HepG2 (cell line): Measurements from ENCODE around the gene CTSW. TPM values are rescaled to one million over a fixed set of nuclear protein-coding genes. Genes with fewer than 3 reads are reported as not detected.

Experiments used
- BHLHE40 ChIP-seq: IDR thresholded peaks from 2 replicates; pipeline ENCODE4 v1.6.1; 2011; ENCODE audit warnings: low read length, improper control_type of control experiment
- CC2D1A ChIP-seq: sonication (generic); formaldehyde crosslinking; IDR thresholded peaks from 2 replicates; pipeline ENCODE4 v1.8.1; 2023; ENCODE audit warnings: mild to moderate bottlenecking, missing genetic modification reagents
- CHCHD3 ChIP-seq: sonication (generic); formaldehyde crosslinking; IDR thresholded peaks from 2 replicates; pipeline ENCODE4 v1.8.0; 2022; ENCODE audit warnings: mild to moderate bottlenecking, missing genetic modification reagents, moderate library complexity
- DBP ChIP-seq: sonication (generic); formaldehyde crosslinking; IDR thresholded peaks from 2 replicates; pipeline ENCODE4 v1.4.0; 2020; ENCODE audit warnings: missing genetic modification reagents; ENCODE audit errors: not compliant biosample characterization
- DRAP1 ChIP-seq: IDR thresholded peaks from 2 replicates; pipeline ENCODE4 v1.6.1; 2016; ENCODE audit warnings: missing genetic modification reagents, missing compliant biosample characterization
- ELF3 ChIP-seq: IDR thresholded peaks from 2 replicates; pipeline ENCODE4 v1.6.1; 2016; ENCODE audit warnings: missing genetic modification reagents, missing compliant biosample characterization
- FLYWCH1 ChIP-seq: sonication (generic); formaldehyde crosslinking; IDR thresholded peaks from 2 replicates; pipeline ENCODE4 v1.8.1; 2023; ENCODE audit warnings: mild to moderate bottlenecking, missing genetic modification reagents
- GLMP ChIP-seq: sonication (generic); formaldehyde crosslinking; IDR thresholded peaks from 2 replicates; pipeline ENCODE4 v1.9.0; 2021; ENCODE audit warnings: missing genetic modification reagents, mild to moderate bottlenecking, borderline replicate concordance
- HNRNPH1 ChIP-seq: fragments of 200-400 bp; formaldehyde crosslinking; optimal IDR thresholded peaks from 2 replicates; pipeline ENCODE3; 2017; ENCODE audit warnings: mild to moderate bottlenecking, low read depth, low read length
- IKZF1 ChIP-seq: fragments of 450-650 bp; IDR thresholded peaks from 2 replicates; pipeline ENCODE4 v1.7.1; 2016
- KDM6A ChIP-seq: IDR thresholded peaks from 2 replicates; pipeline ENCODE4 v1.6.1; 2016; ENCODE audit warnings: low read depth
- KLF13 ChIP-seq: sonication (generic); formaldehyde crosslinking; IDR thresholded peaks from 2 replicates; pipeline ENCODE4 v1.4.0; 2020; ENCODE audit warnings: mild to moderate bottlenecking, missing genetic modification reagents
- NFATC3 ChIP-seq: sonication (generic); formaldehyde crosslinking; IDR thresholded peaks from 2 replicates; pipeline ENCODE4 v1.5.1; 2020; ENCODE audit warnings: mild to moderate bottlenecking, missing genetic modification reagents
- NFE2L2 ChIP-seq: fragments of 150-350 bp; IDR thresholded peaks from 2 replicates; pipeline ENCODE4 v1.6.1; 2014; ENCODE audit warnings: low read length
- NFRKB ChIP-seq: fragments of 450-650 bp; IDR thresholded peaks from 2 replicates; pipeline ENCODE4 v1.6.1; 2017
- REPIN1 ChIP-seq: sonication (generic); formaldehyde crosslinking; IDR thresholded peaks from 2 replicates; pipeline ENCODE4 v1.8.0; 2022; ENCODE audit warnings: missing genetic modification reagents, low read depth, mild to moderate bottlenecking, borderline replicate concordance
- RFXANK ChIP-seq: IDR thresholded peaks from 2 replicates; pipeline ENCODE4 v1.6.1; 2016
- SKI ChIP-seq: fragments of 450-650 bp; IDR thresholded peaks from one replicate; pipeline ENCODE4 v1.6.1; 2018; ENCODE audit warnings: mild to moderate bottlenecking; ENCODE audit not compliant: partially characterized antibody
- STAG1 ChIP-seq: sonication (generic); formaldehyde crosslinking; IDR thresholded peaks from 2 replicates; pipeline ENCODE4 v1.4.0; 2020; ENCODE audit warnings: missing genetic modification reagents
- ZBTB21 ChIP-seq: sonication (generic); formaldehyde crosslinking; IDR thresholded peaks from 2 replicates; pipeline ENCODE4 v1.4.0; 2020; ENCODE audit warnings: missing genetic modification reagents
- ZMYM2 ChIP-seq: sonication (generic); formaldehyde crosslinking; IDR thresholded peaks from 2 replicates; pipeline ENCODE4 v1.8.0; 2022; ENCODE audit warnings: mild to moderate bottlenecking, missing genetic modification reagents
- ZMYM4 ChIP-seq: sonication (generic); formaldehyde crosslinking; IDR thresholded peaks from 2 replicates; pipeline ENCODE4 v1.8.1; 2023; ENCODE audit warnings: mild to moderate bottlenecking, missing genetic modification reagents
- ZNF292 ChIP-seq: sonication (generic); formaldehyde crosslinking; IDR thresholded peaks from 2 replicates; pipeline ENCODE4 v1.8.1; 2022; ENCODE audit warnings: mild to moderate bottlenecking, low read depth, missing genetic modification reagents, borderline replicate concordance
- ZNF484 ChIP-seq: sonication (generic); formaldehyde crosslinking; IDR thresholded peaks from 2 replicates; pipeline ENCODE4 v1.5.1; 2020; ENCODE audit warnings: mild to moderate bottlenecking, low read depth, missing genetic modification reagents, borderline replicate concordance
- ZNF552 ChIP-seq: sonication (generic); formaldehyde crosslinking; IDR thresholded peaks from 2 replicates; pipeline ENCODE4 v1.9.0; 2022; ENCODE audit warnings: missing genetic modification reagents, mild to moderate bottlenecking, borderline replicate concordance
- ZNF678 ChIP-seq: sonication (generic); formaldehyde crosslinking; IDR thresholded peaks from 2 replicates; pipeline ENCODE4 v1.4.0; 2020; ENCODE audit warnings: mild to moderate bottlenecking, missing genetic modification reagents
- ZNF782 ChIP-seq: sonication (generic); formaldehyde crosslinking; IDR thresholded peaks from 2 replicates; pipeline ENCODE4 v1.4.0; 2020; ENCODE audit warnings: missing genetic modification reagents, mild to moderate bottlenecking, borderline replicate concordance
- ZNF891 ChIP-seq: sonication (generic); formaldehyde crosslinking; IDR thresholded peaks from 2 replicates; pipeline ENCODE4 v1.5.0; 2020; ENCODE audit warnings: mild to moderate bottlenecking, missing genetic modification reagents
- ZSCAN12 ChIP-seq: sonication (generic); formaldehyde crosslinking; IDR thresholded peaks from 2 replicates; pipeline ENCODE4 v1.9.0; 2021; ENCODE audit warnings: mild to moderate bottlenecking, missing genetic modification reagents
- polyA plus RNA-seq, 8 experiments: library from polyadenylated mRNA; depleted of rRNA in 3 of 8; stranded (reverse) in 7 of 8; unstranded in 1 of 8; fragments of >200 nt; fragmentation: Illumina TruSeq in 4 of 8; extraction: Trizol in 4 of 8; gene quantifications; 2 replicates each; pipeline versions ENCODE4 v1.2.1 to v1.2.3, GENCODE V29; 2011 to 2016; ENCODE audit warnings: low read depth in 4 of 8, missing spikeins in 1 of 8, mixed read lengths in 1 of 8; ENCODE audit not compliant: insufficient read depth in 1 of 8
- total RNA-seq, 5 experiments: library from RNA; depleted of rRNA; stranded (reverse); fragments of >200 nt; fragmentation: Illumina TruSeq; extraction: Trizol; gene quantifications; 2 replicates each; pipeline ENCODE4 v1.2.3, GENCODE V29; 2016; ENCODE audit warnings: low read depth in 1 of 5
- TF ChIP-seq, protein P1 (sequence below): conservative IDR thresholded peaks from 2 replicates; pipeline ENCODE4 v1.6.1; 2018; ENCODE audit warnings: missing genetic modification reagents

CTSW gene
- total and polyA plus RNA-seq, 2 of the 13 experiments (the other 11 are each of a cell fraction or from before 2014, with no cell fraction given), result 0.09 TPM; not detected in 1

GRCh38 chr11:65856689-65857499 lies 22.7 kb upstream of the CTSW start (continued):
- no peak for TF ChIP-seq REPIN1 (CRISPR knock-in tag)
- TF ChIP-seq ZNF552 (CRISPR knock-in tag), result no peak
- TF ChIP-seq SKI, result no peak
- TF ChIP-seq GLMP (CRISPR knock-in tag), result no peak
- no peak for TF ChIP-seq ZBTB21
- TF ChIP-seq ZMYM2 (CRISPR knock-in tag), result no peak
- no peak for TF ChIP-seq NFE2L2
- TF ChIP-seq RFXANK, result no peak
- peak; percentile 68; the same call in 1 of the 2 replicates for TF ChIP-seq ZNF484
- peak; percentile 47; the same call in 1 of the 2 replicates for TF ChIP-seq BHLHE40
- TF ChIP-seq ZNF782 (CRISPR knock-in tag), result peak; percentile 58; the same call in 1 of the 2 replicates
- no peak for TF ChIP-seq IKZF1
- TF ChIP-seq DRAP1 (CRISPR knock-in tag), result peak; percentile 28; the same call in 1 of the 2 replicates
- no peak for TF ChIP-seq CC2D1A
- TF ChIP-seq ZMYM4 (CRISPR knock-in tag), result no peak
- TF ChIP-seq ZNF292 (CRISPR knock-in tag), result no peak
- TF ChIP-seq KLF13, result no peak
- 0 out of 2 replicates have a peak, but pooled peaks have one; percentile 30 for TF ChIP-seq NFATC3 (CRISPR knock-in tag)
- TF ChIP-seq CHCHD3 (CRISPR knock-in tag), result 0 out of 2 replicates have a peak, but pooled peaks have one; percentile 32
- peak; percentile 36; the same call in 1 of the 2 replicates for TF ChIP-seq ELF3 (CRISPR knock-in tag)
- no peak for TF ChIP-seq ZSCAN12 (CRISPR knock-in tag)
- no peak for TF ChIP-seq NFRKB
- TF ChIP-seq ZNF678 (CRISPR knock-in tag), result no peak; the same call in none of the 2 replicates
- TF ChIP-seq, protein P1, sequence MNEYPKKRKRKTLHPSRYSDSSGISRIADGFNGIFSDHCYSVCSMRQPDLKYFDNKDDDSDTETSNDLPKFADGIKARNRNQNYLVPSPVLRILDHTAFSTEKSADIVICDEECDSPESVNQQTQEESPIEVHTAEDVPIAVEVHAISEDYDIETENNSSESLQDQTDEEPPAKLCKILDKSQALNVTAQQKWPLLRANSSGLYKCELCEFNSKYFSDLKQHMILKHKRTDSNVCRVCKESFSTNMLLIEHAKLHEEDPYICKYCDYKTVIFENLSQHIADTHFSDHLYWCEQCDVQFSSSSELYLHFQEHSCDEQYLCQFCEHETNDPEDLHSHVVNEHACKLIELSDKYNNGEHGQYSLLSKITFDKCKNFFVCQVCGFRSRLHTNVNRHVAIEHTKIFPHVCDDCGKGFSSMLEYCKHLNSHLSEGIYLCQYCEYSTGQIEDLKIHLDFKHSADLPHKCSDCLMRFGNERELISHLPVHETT (CRISPR knock-in tag), result no peak
- 0 out of 2 replicates have a peak, but pooled peaks have one; percentile 1 for TF ChIP-seq STAG1 (CRISPR knock-in tag)
- no peak for TF ChIP-seq KDM6A (CRISPR knock-in tag)
- TF ChIP-seq HNRNPH1, result no peak
- TF ChIP-seq ZNF891 (CRISPR knock-in tag), result peak; percentile 78; the same call in 1 of the 2 replicates
- TF ChIP-seq FLYWCH1, result no peak
- no peak for TF ChIP-seq DBP (CRISPR knock-in tag)
